Lower leg skin (tissue), 4 donors: ENCODE measurements around the gene TNS3. TPM values are rescaled to one million over a fixed set of nuclear protein-coding genes. Genes with fewer than 3 reads are reported as not detected.

ENCODE experiments used
- DNase-seq, 2 donors: peaks; one replicate each; pipeline ENCODE4 v3.0.0-alpha.2; 2019; ENCODE audit warnings: low spot score in 2 of 2
- H3K4me3 ChIP-seq: fragments of 200-600 bp; sonication (generic); 2 replicates; pipeline ENCODE4 v1.5.1; 2017; ENCODE audit warnings: mild to moderate bottlenecking, low read depth; ENCODE audit not compliant: poor library complexity, severe bottlenecking
- CTCF ChIP-seq, 3 donors: fragments of 450-650 bp; IDR thresholded peaks; one replicate each; pipeline ENCODE4 v1.5.1; 2016; ENCODE audit warnings: antibody characterized with exemption in 3 of 3, mild to moderate bottlenecking in 3 of 3, moderate library complexity in 2 of 3
- POLR2A ChIP-seq, 2 donors: fragments of 450-650 bp; IDR thresholded peaks; one replicate each; pipeline ENCODE4 v1.6.1; 2016 to 2017; ENCODE audit warnings: antibody characterized with exemption in 2 of 2, mild to moderate bottlenecking in 1 of 2, moderate library complexity in 1 of 2
- WGBS, 2 donors: methylation state at CpG; one replicate each; pipeline ENCODE4 v1.1.5; 2018; 5-methylcytosine and 5-hydroxymethylcytosine counted together
- intact Hi-C: fragments of 100-400 bp; cut with DNase I; formaldehyde crosslinking; loops from one replicate; pipeline ENCODE4 v1.15.0; 2023; ENCODE audit warnings: low total_unique reads
- total RNA-seq, 4 donors: library from RNA; depleted of rRNA; stranded (reverse); fragments of >200 nt; gene quantifications; one replicate each; pipeline ENCODE4 v1.1.0, GENCODE V29; 2016

The TNS3 gene
- total RNA-seq, 4 donors from 2014 or later: 19.5 to 33.9 (median 25.5) TPM

- TF ChIP-seq CTCF (IDR thresholded peaks at IDR 0.05) (no peak), POLR2A (IDR thresholded peaks at IDR 0.05) (no peak)
- WGBS, 2 donors: 86 to 90% methylated on average over 8 of the region's 8 CpGs
- no peak overlapping the region for H3K4me3 ChIP-seq
- DNase-seq: no peak
- intact Hi-C loops: no loop called here
These were observed 32.0 kb downstream of the TNS3 start for GRCh38 chr7:47549916-47550315.

GRCh38 chr7:47549397-47549796 is 32.5 kb downstream of the TNS3 start:
- no peak overlapping the region for H3K4me3 ChIP-seq
- intact Hi-C loops: no loop called here
- DNase-seq: no peak
- no peak for TF ChIP-seq POLR2A (IDR thresholded peaks at IDR 0.05)
- TF ChIP-seq CTCF (IDR thresholded peaks at IDR 0.05): no peak
- 82 to 86% methylated on average over 6 of the region's 6 CpGs for WGBS, 2 donors

GRCh38 chr7:47548546-47548945 is 33.4 kb downstream of the TNS3 start:
- no peak overlapping the region for H3K4me3 ChIP-seq
- TF ChIP-seq POLR2A (IDR thresholded peaks at IDR 0.05) (no peak), CTCF (IDR thresholded peaks at IDR 0.05) (no peak)
- intact Hi-C loops: no loop called here
- no peak for DNase-seq
- WGBS, 2 donors: 94 to 95% methylated on average over 8 of the region's 8 CpGs

- intact Hi-C loops: no loop called here
- WGBS, 2 donors: 91 to 92% methylated on average over 19 of the region's 19 CpGs
- DNase-seq: no peak
- no peak overlapping the region for H3K4me3 ChIP-seq
- no peak for TF ChIP-seq CTCF (IDR thresholded peaks at IDR 0.05)
- no peak for TF ChIP-seq POLR2A (IDR thresholded peaks at IDR 0.05)
These were observed 35.0 kb downstream of the TNS3 start for GRCh38 chr7:47546733-47547494.

- TF ChIP-seq POLR2A (IDR thresholded peaks at IDR 0.05) (no peak), CTCF (IDR thresholded peaks at IDR 0.05) (no peak)
- DNase-seq: no peak
- 94% methylated on average over 14 of the region's 14 CpGs for WGBS, 2 donors
- no peak overlapping the region for H3K4me3 ChIP-seq
- intact Hi-C loops: no loop called here
These were observed 35.7 kb downstream of the TNS3 start for GRCh38 chr7:47546171-47546570.

- intact Hi-C loops: no loop called here
- no peak for DNase-seq
- 85 to 86% methylated on average over 3 of the region's 3 CpGs for WGBS, 2 donors
- TF ChIP-seq POLR2A (IDR thresholded peaks at IDR 0.05) (no peak), CTCF (IDR thresholded peaks at IDR 0.05) (no peak)
- H3K4me3 ChIP-seq: no peak overlapping the region
These were observed 37.5 kb downstream of the TNS3 start for GRCh38 chr7:47544416-47544815.
